Dedifferentiated amniotic fluid mesenchymal stem cell (primary cell): ENCODE measurements around the gene GJB2.

Experiments used
- DNase-seq: peaks from one replicate; pipeline ENCODE4 v3.0.0-alpha.2; 2016; ENCODE audit errors: extremely low spot score

Gene GJB2

GRCh38 chr13:20192836-20193161 lies at the start of gene GJB2:
GJB2 (minus strand) TSS chr13:20192938; CDS start chr13:20189581, 3,357 bp downstream.
- no peak for DNase-seq

- no peak for DNase-seq
Measured at GRCh38 chr13:20241593-20241992, 48.9 kb upstream of the GJB2 start.

- DNase-seq: no peak
Measured at GRCh38 chr13:20239748-20240147, 47.0 kb upstream of the GJB2 start.

- DNase-seq: no peak
Measured at GRCh38 chr13:20232556-20233277, 40.0 kb upstream of the GJB2 start.

- DNase-seq: no peak
Measured at GRCh38 chr13:20231839-20232555, 39.3 kb upstream of the GJB2 start, which contains the start of gene GJB6. GJB6 (minus strand) TSS chr13:20232319; CDS start chr13:20223480, 8,839 bp downstream.

- no peak for DNase-seq
Measured at GRCh38 chr13:20230913-20231838, 38.4 kb upstream of the GJB2 start.

GRCh38 chr13:20227730-20228129 lies 35.0 kb upstream of the GJB2 start:
- no peak for DNase-seq

GRCh38 chr13:20227288-20227687 lies 34.5 kb upstream of the GJB2 start:
- no peak for DNase-seq

- no peak for DNase-seq
Measured at GRCh38 chr13:20222553-20222952, 29.8 kb upstream of the GJB2 start.

GRCh38 chr13:20221772-20222171 lies 29.0 kb upstream of the GJB2 start:
- DNase-seq: no peak

GRCh38 chr13:20219577-20219976 lies 26.8 kb upstream of the GJB2 start:
- no peak for DNase-seq

GRCh38 chr13:20217168-20217567 lies 24.4 kb upstream of the GJB2 start:
- no peak for DNase-seq

GRCh38 chr13:20209948-20210347 lies 17.2 kb upstream of the GJB2 start:
- DNase-seq: no peak

GRCh38 chr13:20206698-20207235 lies 14.0 kb upstream of the GJB2 start:
- no peak for DNase-seq

- no peak for DNase-seq
Measured at GRCh38 chr13:20206065-20206697, 13.4 kb upstream of the GJB2 start.

GRCh38 chr13:20198781-20199180 lies 6.0 kb upstream of the GJB2 start:
- no peak for DNase-seq

- DNase-seq: no peak
Measured at GRCh38 chr13:20197361-20197834, 4.7 kb upstream of the GJB2 start.

- no peak for DNase-seq
Measured at GRCh38 chr13:20195801-20196200, 3.1 kb upstream of the GJB2 start.

- DNase-seq: no peak
Measured at GRCh38 chr13:20193907-20194631, 1.3 kb upstream of the GJB2 start.

GRCh38 chr13:20193162-20193906 lies 596 bp upstream of the GJB2 start:
- no peak for DNase-seq
